ENCODE results near the gene KRTAP5-6.

DNA sequence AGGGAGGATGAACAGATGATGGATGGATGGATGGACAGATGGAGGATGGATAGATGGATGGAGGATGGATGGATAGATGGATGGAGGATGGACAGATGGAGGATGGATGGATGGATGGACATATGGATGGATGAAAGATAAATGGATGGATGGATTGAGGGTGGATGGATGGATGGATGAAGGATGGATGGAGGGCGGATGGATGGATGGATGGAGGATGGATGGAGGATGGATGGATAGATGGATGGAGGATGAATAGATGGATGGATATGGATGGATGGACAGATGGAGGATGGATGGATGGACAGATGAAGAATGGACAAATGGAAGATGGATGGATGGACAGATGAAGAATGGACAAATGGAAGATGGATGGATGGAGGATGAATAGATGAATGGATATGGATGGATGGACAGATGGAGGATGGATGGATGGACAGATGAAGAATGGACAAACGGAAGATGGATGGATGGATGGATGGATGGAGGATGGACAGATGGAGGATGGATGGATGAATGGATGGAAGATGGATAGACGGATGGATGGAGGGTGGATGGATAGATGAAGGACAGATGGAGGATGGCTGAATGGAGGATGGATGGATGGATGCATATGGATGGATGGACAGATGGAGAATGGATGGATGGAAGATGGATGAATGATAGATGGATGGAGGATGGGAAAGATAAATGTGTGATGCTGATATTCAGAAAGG, 46.0 kb downstream of the KRTAP5-6 start:
- TF ChIP-seq, protein P1, sequence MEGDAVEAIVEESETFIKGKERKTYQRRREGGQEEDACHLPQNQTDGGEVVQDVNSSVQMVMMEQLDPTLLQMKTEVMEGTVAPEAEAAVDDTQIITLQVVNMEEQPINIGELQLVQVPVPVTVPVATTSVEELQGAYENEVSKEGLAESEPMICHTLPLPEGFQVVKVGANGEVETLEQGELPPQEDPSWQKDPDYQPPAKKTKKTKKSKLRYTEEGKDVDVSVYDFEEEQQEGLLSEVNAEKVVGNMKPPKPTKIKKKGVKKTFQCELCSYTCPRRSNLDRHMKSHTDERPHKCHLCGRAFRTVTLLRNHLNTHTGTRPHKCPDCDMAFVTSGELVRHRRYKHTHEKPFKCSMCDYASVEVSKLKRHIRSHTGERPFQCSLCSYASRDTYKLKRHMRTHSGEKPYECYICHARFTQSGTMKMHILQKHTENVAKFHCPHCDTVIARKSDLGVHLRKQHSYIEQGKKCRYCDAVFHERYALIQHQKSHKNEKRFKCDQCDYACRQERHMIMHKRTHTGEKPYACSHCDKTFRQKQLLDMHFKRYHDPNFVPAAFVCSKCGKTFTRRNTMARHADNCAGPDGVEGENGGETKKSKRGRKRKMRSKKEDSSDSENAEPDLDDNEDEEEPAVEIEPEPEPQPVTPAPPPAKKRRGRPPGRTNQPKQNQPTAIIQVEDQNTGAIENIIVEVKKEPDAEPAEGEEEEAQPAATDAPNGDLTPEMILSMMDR (IDR thresholded peaks at IDR 0.05 in 4 of 5, conservative IDR thresholded peaks at IDR 0.05 in 1 of 5) = no peak
- no peak for TF ChIP-seq POLR2A (IDR thresholded peaks at IDR 0.05)

All from gastrocnemius medialis (tissue), 4 donors.